Fibroblast of pulmonary artery (primary cell): ENCODE results near the gene ARFGAP3.

ENCODE experiments used
- DNase-seq: peaks from one replicate; pipeline ENCODE4 v3.0.0-alpha.2; 2010; ENCODE audit warnings: low read depth
- H3K4me3 ChIP-seq: replicated peaks from 2 replicates; pipeline ENCODE4 v1.5.1; 2011; ENCODE audit warnings: low read depth, mild to moderate bottlenecking, control low read depth, low read length, moderate library complexity
- TF ChIP-seq, protein P1 (sequence below): IDR thresholded peaks from 2 replicates; pipeline ENCODE4 v1.5.1; 2011; ENCODE audit warnings: mild to moderate bottlenecking, control low read depth, low read length, inconsistent platforms; ENCODE audit errors: missing control alignments

ARFGAP3 gene

DNA sequence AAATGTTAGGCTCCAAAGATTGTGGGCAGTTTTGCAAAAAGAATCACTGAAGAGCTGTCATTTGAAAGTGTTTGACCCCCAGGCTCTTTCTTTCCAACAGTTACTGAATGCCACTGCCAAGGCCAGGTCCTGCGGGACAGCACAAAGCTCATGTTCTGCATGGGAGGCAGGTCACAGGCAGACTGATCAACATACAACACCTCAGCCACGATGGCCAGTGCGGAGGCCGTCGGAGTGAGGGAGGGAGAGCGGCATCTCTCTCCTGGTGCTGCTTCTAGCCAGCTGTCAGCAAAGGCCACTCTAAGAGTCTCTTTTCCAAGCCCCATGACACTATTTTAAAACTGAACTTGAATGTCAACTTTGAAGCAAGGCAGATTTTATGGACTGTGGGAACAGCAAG lies 49.9 kb downstream of the ARFGAP3 start:
- TF ChIP-seq, protein P1, sequence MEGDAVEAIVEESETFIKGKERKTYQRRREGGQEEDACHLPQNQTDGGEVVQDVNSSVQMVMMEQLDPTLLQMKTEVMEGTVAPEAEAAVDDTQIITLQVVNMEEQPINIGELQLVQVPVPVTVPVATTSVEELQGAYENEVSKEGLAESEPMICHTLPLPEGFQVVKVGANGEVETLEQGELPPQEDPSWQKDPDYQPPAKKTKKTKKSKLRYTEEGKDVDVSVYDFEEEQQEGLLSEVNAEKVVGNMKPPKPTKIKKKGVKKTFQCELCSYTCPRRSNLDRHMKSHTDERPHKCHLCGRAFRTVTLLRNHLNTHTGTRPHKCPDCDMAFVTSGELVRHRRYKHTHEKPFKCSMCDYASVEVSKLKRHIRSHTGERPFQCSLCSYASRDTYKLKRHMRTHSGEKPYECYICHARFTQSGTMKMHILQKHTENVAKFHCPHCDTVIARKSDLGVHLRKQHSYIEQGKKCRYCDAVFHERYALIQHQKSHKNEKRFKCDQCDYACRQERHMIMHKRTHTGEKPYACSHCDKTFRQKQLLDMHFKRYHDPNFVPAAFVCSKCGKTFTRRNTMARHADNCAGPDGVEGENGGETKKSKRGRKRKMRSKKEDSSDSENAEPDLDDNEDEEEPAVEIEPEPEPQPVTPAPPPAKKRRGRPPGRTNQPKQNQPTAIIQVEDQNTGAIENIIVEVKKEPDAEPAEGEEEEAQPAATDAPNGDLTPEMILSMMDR, result no peak
- no peak overlapping the region for H3K4me3 ChIP-seq
- DNase-seq, result no peak

DNA sequence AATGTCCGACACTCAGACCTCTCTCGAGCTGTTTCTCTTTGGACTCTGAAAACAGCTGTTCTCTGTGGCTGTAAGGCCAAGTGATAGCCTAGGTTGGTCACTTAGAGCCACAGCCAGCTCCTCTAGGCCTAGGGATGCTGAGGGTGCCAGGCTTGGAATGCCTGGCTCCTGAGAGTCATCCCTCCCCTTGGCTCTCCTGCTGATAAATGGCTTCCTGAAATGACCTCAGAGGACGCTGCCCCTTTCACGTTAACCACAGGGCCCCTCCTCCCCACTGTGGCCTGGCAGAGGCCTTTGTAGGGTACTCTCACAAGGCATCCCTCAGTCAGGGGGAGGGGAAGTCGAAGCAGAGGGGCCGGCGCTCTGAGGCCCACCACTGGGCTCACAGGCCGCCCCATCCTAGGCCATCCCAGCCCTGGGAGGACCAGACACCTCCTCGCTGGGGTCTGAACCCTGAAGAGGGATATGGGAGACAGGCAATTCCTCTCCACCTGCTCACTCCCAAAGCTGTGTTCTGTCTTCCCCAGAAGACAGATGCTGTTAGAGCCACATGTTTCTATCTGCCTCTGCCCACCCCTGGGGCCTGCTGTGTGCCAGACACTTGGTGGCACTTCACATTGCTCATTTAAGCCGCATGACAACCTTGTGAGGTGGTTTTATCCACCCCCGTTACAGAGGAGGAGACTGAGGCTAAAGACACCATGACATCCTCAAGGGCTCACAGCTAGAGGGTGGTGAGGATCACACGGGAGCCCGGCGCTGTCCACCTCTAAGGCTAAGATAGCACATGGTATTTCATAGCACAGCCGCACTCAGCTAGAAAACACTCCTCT lies 50.9 kb downstream of the ARFGAP3 start:
- H3K4me3 ChIP-seq, result no peak overlapping the region
- no peak for DNase-seq
- TF ChIP-seq, protein P1, result no peak

DNA sequence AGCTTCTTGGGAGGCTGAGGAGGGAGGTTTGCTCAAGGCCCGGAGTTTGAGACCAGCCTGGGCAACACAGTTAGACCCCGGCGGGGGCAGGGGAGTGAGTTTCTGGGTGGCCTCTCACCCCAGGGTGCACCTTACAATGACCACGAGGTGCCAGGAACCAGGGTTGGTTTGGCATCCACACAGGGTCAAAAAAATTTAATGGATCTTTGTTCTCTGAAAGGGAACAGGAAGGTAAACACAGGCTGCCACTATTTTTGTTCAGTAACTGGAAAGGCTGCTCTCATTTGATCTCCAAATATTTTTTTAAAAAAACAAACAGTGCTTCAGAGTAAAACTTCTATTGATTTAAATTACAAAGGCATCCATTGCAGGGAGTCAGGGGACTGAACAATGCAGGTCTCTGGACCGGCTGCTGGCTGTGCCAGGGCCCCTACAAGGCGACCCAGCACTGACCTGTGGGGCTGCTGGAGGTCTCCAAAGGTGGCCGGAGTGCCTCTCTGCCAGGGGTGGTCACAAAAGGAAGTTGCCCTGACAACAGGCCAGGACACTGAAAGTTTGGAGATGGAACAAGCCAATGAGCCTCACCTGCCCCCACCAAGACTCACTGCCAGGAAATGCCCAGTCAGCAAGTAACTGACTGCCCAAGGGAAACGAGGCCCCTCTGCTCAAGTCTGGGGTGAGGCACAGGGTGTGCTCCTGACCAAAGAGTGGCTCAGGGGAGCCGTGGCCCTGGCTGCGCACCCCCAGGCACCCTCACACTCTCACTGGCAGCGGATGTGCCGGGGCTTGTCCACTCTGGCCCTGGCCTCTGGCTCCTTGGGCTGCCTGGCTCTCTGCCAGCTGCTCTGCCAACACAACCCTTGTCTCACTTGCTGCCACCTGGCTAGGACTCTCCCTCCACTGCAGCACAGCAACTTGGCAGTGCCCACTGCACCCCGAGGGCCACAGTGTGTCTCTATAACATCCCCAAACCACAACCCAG lies 51.8 kb downstream of the ARFGAP3 start:
- TF ChIP-seq, protein P1, result no peak
- no peak for DNase-seq
- no peak overlapping the region for H3K4me3 ChIP-seq

DNA sequence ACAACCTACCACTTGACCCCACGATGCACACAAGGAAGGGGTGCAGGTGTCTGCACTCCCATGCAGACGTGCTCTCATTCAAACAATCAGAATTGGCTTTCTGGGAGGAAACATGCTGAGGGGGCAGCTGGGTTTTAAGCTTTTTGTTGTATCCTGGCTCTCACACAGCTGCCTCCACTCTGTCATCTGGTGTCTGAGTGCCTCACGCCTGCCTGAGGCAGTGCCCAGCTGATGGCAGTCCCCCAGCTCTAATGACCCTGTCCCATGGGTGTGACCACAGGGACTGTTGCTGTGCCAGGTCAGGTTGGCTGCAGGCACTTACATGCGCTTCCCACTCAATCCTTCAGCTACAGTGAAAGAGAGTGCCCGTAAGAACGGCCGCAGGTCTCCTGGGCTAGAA lies 53.7 kb downstream of the ARFGAP3 start:
- TF ChIP-seq, protein P1, result no peak
- H3K4me3 ChIP-seq, result no peak overlapping the region
- DNase-seq, result no peak

DNA sequence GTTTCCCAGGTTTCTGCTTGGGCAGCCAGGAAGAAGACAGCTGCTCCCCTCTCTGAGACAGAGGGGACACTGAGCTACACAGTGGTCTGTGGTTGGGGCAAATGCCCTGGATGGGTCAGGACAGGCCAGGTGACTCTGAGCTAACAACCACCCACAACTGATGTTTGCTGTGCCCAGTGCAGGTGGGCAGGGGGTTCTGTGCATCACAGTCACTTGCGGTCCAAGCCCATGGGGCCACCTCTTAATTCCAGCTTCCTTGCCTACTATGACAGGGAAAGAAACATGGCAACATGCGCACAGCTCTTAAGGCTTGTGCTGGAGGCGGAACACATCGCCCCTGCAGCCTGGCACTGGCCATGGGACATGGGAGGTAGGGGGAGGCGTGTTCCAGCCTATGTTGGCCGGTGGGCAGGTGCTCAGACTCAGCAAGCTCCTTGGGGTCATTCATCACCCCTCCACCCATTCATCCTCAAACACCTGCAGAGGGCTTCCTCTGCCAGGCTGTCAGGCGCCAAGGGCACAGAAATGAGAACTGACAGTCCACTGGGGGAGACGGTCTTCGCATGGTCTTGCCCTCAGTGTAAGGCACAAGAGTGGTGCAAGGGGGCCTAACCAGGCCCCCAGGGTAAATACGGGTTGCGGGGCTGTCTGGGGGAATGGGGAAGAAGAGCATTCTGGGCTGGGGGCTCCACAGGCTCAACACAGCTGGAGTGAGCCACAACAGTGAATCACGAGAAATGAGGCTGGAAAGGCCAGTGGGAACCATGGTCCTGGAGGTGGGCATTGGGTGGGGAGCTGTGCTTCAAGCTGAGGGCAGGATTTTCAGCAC lies 55.6 kb downstream of the ARFGAP3 start:
- no peak overlapping the region for H3K4me3 ChIP-seq
- no peak for DNase-seq
- TF ChIP-seq, protein P1, result no peak

DNA sequence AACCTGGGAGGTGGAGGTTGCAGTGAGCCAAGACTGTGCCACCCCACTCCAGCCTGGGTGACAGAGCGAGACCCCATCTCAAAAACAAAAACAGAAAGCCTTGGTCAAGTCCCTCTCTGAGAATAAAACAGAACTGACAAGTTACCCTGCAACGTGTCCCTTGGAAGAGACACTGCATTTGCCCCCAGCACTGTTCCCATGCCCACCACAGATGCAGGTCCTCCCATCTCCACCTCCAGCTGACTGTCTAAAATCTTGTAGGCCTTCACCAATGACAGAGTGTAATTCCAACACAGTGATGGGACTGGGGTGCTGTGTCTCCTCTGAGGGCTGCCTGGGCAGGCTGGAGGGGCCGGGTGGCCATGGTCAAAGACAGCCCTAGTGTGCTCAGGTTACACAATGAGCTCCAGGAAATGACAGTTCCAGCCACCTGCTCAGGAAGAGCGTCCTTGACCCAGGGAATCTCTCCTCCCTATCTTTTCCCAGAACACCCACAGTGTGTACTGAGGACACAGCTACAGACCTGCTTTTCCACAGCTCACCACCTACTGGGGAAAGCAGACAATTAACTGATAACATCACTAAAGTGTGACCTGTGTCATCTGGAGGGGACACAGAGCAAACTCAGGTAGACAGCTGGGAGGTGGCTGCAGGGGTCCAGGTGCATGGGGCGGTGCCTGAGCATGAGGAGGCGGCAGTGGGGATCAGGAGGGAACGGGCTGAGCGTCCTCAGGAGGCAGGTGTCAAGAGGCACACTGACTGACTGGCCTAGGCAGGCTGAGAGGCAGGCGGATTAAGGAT lies 56.4 kb downstream of the ARFGAP3 start:
- no peak for DNase-seq
- TF ChIP-seq, protein P1, result no peak
- H3K4me3 ChIP-seq, result no peak overlapping the region
